Epithelial cell of proximal tubule (primary cell): Measurements from ENCODE around the gene TAS1R2. TPM values are rescaled to one million over a fixed set of nuclear protein-coding genes. Genes with fewer than 3 reads are reported as not detected.

Experiments used
- DNase-seq: peaks from one replicate; pipeline ENCODE4 v3.0.0-alpha.2; 2011; ENCODE audit warnings: low read depth
- H3K4me3 ChIP-seq: 2 replicates; pipeline ENCODE4 v1.5.1; 2011; ENCODE audit warnings: low read depth, mild to moderate bottlenecking, low read length
- CTCF ChIP-seq: conservative IDR thresholded peaks from 2 replicates; pipeline ENCODE4 v1.5.1; 2012; ENCODE audit warnings: low read depth, mild to moderate bottlenecking, low read length
- total RNA-seq: library from RNA; depleted of rRNA; stranded (reverse); fragments of >200 nt; gene quantifications from 2 replicates; pipeline ENCODE4 v1.2.3, GENCODE V29; 2015

The TAS1R2 gene
- total RNA-seq, 1 donor from 2014 or later, result not detected

GRCh38 chr1:18820791-18821641 lies 38.4 kb downstream of the TAS1R2 start:
- TF ChIP-seq CTCF, result peak; percentile 95
- DNase-seq, result no peak
- H3K4me3 ChIP-seq, result no peak overlapping the region

GRCh38 chr1:18819986-18820790 lies 39.3 kb downstream of the TAS1R2 start:
- H3K4me3 ChIP-seq, result no peak overlapping the region
- no peak for TF ChIP-seq CTCF
- DNase-seq, result no peak

DNA sequence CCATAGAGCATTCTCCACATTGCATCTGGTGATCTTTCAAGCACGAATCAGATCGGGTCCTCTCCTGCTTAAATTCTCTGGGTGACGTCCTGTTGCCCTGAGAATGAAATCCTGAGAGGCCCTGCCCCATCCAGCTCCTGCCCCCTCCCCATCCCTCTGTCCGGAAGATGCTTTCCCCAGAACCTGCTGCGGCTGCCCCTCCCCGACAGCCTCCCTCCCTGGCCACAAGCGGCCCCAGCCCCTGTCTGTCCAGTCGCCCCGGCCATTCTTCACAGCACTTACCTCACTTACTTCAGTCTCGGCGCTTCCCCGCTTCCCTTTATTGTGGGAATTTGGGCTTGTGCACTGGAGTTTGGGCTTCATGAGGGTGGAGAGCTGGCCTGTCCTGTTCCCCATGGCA lies 40.3 kb downstream of the TAS1R2 start:
- no peak overlapping the region for H3K4me3 ChIP-seq
- no peak for TF ChIP-seq CTCF
- DNase-seq, result no peak

GRCh38 chr1:18817795-18818435 lies 41.5 kb downstream of the TAS1R2 start:
- H3K4me3 ChIP-seq, result no peak overlapping the region
- TF ChIP-seq CTCF, result no peak
- no peak for DNase-seq

GRCh38 chr1:18817316-18817715 lies 42.1 kb downstream of the TAS1R2 start:
- no peak for TF ChIP-seq CTCF
- H3K4me3 ChIP-seq, result no peak overlapping the region
- no peak for DNase-seq

DNA sequence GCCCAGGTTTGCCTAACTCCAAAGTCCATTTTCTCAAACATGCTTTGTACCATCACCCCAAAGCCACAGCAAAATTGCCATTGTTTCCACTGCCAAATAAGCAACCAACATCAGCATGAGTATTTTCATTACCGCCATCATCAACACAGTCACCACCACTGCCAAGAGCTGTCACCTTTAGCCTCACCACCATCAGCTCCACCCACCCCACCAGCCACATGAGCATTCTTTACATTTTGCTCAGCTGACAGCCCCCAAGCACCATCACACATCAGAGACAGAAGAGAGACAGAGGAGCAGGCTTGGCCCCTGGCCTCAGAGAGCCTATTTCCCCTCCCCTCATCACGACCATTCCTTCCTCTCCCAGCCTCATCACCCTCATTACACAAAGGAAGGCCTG lies 42.7 kb downstream of the TAS1R2 start:
- H3K4me3 ChIP-seq, result no peak overlapping the region
- no peak for DNase-seq
- no peak for TF ChIP-seq CTCF
